Measurements from ENCODE around the gene RBMS3.

The RBMS3 gene

DNA sequence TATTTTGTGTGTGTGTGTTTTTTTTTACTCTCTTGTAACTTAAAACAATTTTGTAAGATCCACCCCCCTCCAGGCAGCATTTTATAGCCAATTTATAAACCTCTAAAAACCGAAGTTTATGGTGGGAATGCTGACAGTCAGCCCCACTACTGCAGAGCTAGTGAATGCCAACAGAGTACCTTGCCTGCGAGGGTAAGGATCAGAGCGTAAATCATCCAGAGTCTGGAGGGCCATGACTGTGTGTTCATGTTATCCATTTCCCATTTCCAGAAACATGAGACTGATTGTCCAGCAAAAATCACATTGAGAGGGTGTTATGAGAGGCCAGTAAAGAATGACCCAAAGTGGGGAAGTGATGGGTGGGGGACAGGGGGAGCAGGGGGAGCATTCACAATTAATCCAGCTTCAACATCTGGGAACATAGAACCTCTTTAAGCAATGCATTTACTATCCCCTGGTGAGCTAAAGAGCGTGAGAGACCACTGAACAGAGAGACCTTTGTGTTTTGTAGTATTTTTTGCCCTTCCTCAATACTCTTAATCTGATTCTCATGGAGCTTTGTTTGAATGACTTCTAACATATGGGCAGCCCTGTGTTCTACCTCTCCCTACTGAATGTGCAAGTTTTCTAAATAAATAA lies 464.5 kb downstream of the RBMS3 start:
- Histone ChIP-seq H3K4me3 (ENCODE audit: low read length) (no peak overlapping the region), H3K9ac (ENCODE audit: low read depth, low read length) (no peak overlapping the region), H3K9me3 (replicated peaks; ENCODE audit: low read length) (no peaks in the 10 kb centered on the region), H3K4me1 (ENCODE audit: control insufficient read depth, insufficient read depth, low read length) (no peaks in the 10 kb centered on the region), H3K36me3 (ENCODE audit: insufficient read depth, low read length) (peaks cover 9% of the 10 kb centered on the region), H3K4me2 (ENCODE audit: low read length) (no peak overlapping the region), H3K27me3 (ENCODE audit: control insufficient read depth, insufficient read depth, low read length) (no peaks in the 10 kb centered on the region)

GRCh38 chr3:29746163-29746760 lies 465.4 kb downstream of the RBMS3 start:
- no peaks in the 10 kb centered on the region for H3K4me1 ChIP-seq (ENCODE audit: control insufficient read depth, insufficient read depth, low read length)
- H3K4me3 ChIP-seq (ENCODE audit: low read length) = no peak overlapping the region
- no peak overlapping the region for H3K9ac ChIP-seq (ENCODE audit: low read depth, low read length)
- H3K9me3 ChIP-seq (replicated peaks; ENCODE audit: low read length) = no peaks in the 10 kb centered on the region
- peaks cover 6% of the 10 kb centered on the region for H3K36me3 ChIP-seq (ENCODE audit: insufficient read depth, low read length)
- no peak overlapping the region for H3K4me2 ChIP-seq (ENCODE audit: low read length)
- H3K27me3 ChIP-seq (ENCODE audit: control insufficient read depth, insufficient read depth, low read length) = no peaks in the 10 kb centered on the region

- Histone ChIP-seq H3K4me1 (ENCODE audit: control insufficient read depth, insufficient read depth, low read length) (no peaks in the 10 kb centered on the region), H3K4me2 (ENCODE audit: low read length) (no peak overlapping the region), H3K9me3 (replicated peaks; ENCODE audit: low read length) (no peaks in the 10 kb centered on the region), H3K4me3 (ENCODE audit: low read length) (no peak overlapping the region), H3K9ac (ENCODE audit: low read depth, low read length) (no peak overlapping the region), H3K27me3 (ENCODE audit: control insufficient read depth, insufficient read depth, low read length) (no peaks in the 10 kb centered on the region), H3K36me3 (ENCODE audit: insufficient read depth, low read length) (no peaks in the 10 kb centered on the region)
Measured at GRCh38 chr3:29747991-29748390, 467.1 kb downstream of the RBMS3 start.

GRCh38 chr3:29751647-29752314 lies 470.9 kb downstream of the RBMS3 start:
- no peak overlapping the region for H3K9ac ChIP-seq (ENCODE audit: low read depth, low read length)
- H3K4me2 ChIP-seq (ENCODE audit: low read length) = no peak overlapping the region
- no peak overlapping the region for H3K4me3 ChIP-seq (ENCODE audit: low read length)
- no peaks in the 10 kb centered on the region for H3K27me3 ChIP-seq (ENCODE audit: control insufficient read depth, insufficient read depth, low read length)
- H3K4me1 ChIP-seq (ENCODE audit: control insufficient read depth, insufficient read depth, low read length) = peaks cover 3% of the 10 kb centered on the region
- H3K36me3 ChIP-seq (ENCODE audit: insufficient read depth, low read length) = no peaks in the 10 kb centered on the region
- H3K9me3 ChIP-seq (replicated peaks; ENCODE audit: low read length) = no peaks in the 10 kb centered on the region

DNA sequence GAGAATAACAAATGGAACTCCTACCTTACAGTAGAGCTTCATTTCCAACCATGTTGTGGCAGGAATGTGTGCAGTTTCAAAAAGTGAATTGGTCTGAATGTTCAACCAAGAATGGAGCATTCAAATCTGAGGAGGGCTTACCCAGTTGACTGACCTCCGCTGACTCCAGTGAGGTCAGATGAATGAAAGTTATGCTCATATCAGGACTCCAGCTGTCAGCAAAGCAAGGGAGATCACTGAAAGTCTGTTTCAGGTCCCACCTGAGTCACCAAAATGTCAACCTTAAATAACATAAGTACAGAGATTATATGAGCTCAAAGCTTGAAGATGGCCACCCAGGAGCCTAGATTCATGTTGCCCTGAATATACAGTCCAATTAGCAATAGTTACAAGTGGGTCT lies 473.5 kb downstream of the RBMS3 start:
- Histone ChIP-seq H3K9ac (ENCODE audit: low read depth, low read length) (no peak overlapping the region), H3K4me2 (ENCODE audit: low read length) (no peak overlapping the region), H3K9me3 (replicated peaks; ENCODE audit: low read length) (no peaks in the 10 kb centered on the region), H3K36me3 (ENCODE audit: insufficient read depth, low read length) (no peaks in the 10 kb centered on the region), H3K4me1 (ENCODE audit: control insufficient read depth, insufficient read depth, low read length) (peaks cover 29% of the 10 kb centered on the region), H3K4me3 (ENCODE audit: low read length) (no peak overlapping the region), H3K27me3 (ENCODE audit: control insufficient read depth, insufficient read depth, low read length) (no peaks in the 10 kb centered on the region)

- peaks cover 39% of the 10 kb centered on the region for H3K4me1 ChIP-seq (ENCODE audit: control insufficient read depth, insufficient read depth, low read length)
- H3K27me3 ChIP-seq (ENCODE audit: control insufficient read depth, insufficient read depth, low read length) = no peaks in the 10 kb centered on the region
- no peak overlapping the region for H3K4me2 ChIP-seq (ENCODE audit: low read length)
- H3K4me3 ChIP-seq (ENCODE audit: low read length) = no peak overlapping the region
- no peaks in the 10 kb centered on the region for H3K36me3 ChIP-seq (ENCODE audit: insufficient read depth, low read length)
- no peak overlapping the region for H3K9ac ChIP-seq (ENCODE audit: low read depth, low read length)
- H3K9me3 ChIP-seq (replicated peaks; ENCODE audit: low read length) = no peaks in the 10 kb centered on the region
Measured at GRCh38 chr3:29755416-29755815, 474.5 kb downstream of the RBMS3 start.

GRCh38 chr3:29757054-29757777 lies 476.3 kb downstream of the RBMS3 start:
- Histone ChIP-seq H3K9ac (ENCODE audit: low read depth, low read length) (peak overlapping the region; percentile 76), H3K4me2 (ENCODE audit: low read length) (peak overlapping the region; percentile 11), H3K27me3 (ENCODE audit: control insufficient read depth, insufficient read depth, low read length) (no peaks in the 10 kb centered on the region), H3K4me3 (ENCODE audit: low read length) (no peak overlapping the region), H3K9me3 (replicated peaks; ENCODE audit: low read length) (no peaks in the 10 kb centered on the region), H3K4me1 (ENCODE audit: control insufficient read depth, insufficient read depth, low read length) (peaks cover 39% of the 10 kb centered on the region), H3K36me3 (ENCODE audit: insufficient read depth, low read length) (no peaks in the 10 kb centered on the region)

DNA sequence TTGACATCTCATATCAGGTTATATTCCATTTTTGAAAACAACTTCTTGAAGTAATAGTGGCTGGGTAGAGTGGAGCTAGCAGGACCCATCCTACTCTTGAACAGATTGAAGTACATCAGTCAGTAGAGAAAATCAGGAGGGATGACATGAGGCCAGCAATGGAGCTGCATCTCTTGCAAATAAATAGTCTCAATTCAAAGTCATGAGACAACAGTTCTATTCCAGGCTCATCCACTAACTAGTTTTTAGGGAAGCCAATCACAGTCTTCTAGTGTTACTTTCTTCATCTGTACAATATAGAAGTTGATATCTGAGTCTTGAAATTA lies 477.2 kb downstream of the RBMS3 start:
- Histone ChIP-seq H3K9me3 (replicated peaks; ENCODE audit: low read length) (no peaks in the 10 kb centered on the region), H3K4me2 (ENCODE audit: low read length) (peak overlapping the region; percentile 62), H3K4me1 (ENCODE audit: control insufficient read depth, insufficient read depth, low read length) (peaks cover 45% of the 10 kb centered on the region), H3K9ac (ENCODE audit: low read depth, low read length) (peak overlapping the region; percentile 76), H3K4me3 (ENCODE audit: low read length) (peak overlapping the region; percentile 5), H3K27me3 (ENCODE audit: control insufficient read depth, insufficient read depth, low read length) (no peaks in the 10 kb centered on the region), H3K36me3 (ENCODE audit: insufficient read depth, low read length) (no peaks in the 10 kb centered on the region)

GRCh38 chr3:29758434-29759322 lies 477.8 kb downstream of the RBMS3 start:
- Histone ChIP-seq H3K4me2 (ENCODE audit: low read length) (peak overlapping the region; percentile 62), H3K9me3 (replicated peaks; ENCODE audit: low read length) (no peaks in the 10 kb centered on the region), H3K9ac (ENCODE audit: low read depth, low read length) (peak overlapping the region; percentile 76), H3K27me3 (ENCODE audit: control insufficient read depth, insufficient read depth, low read length) (no peaks in the 10 kb centered on the region), H3K4me3 (ENCODE audit: low read length) (peak overlapping the region; percentile 23), H3K4me1 (ENCODE audit: control insufficient read depth, insufficient read depth, low read length) (peaks cover 51% of the 10 kb centered on the region), H3K36me3 (ENCODE audit: insufficient read depth, low read length) (no peaks in the 10 kb centered on the region)

- Histone ChIP-seq H3K36me3 (ENCODE audit: insufficient read depth, low read length) (no peaks in the 10 kb centered on the region), H3K4me2 (ENCODE audit: low read length) (peak overlapping the region; percentile 62), H3K9me3 (replicated peaks; ENCODE audit: low read length) (no peaks in the 10 kb centered on the region), H3K4me3 (ENCODE audit: low read length) (peak overlapping the region; percentile 23), H3K9ac (ENCODE audit: low read depth, low read length) (peak overlapping the region; percentile 76), H3K27me3 (ENCODE audit: control insufficient read depth, insufficient read depth, low read length) (no peaks in the 10 kb centered on the region), H3K4me1 (ENCODE audit: control insufficient read depth, insufficient read depth, low read length) (peaks cover 60% of the 10 kb centered on the region)
Measured at GRCh38 chr3:29759411-29760225, 478.7 kb downstream of the RBMS3 start.
